Kidney (tissue), 14 donors: ENCODE results near the gene C12orf50. TPM values are rescaled to one million over a fixed set of nuclear protein-coding genes. Genes with fewer than 3 reads are reported as not detected.

Source experiments
- DNase-seq, 5 donors: peaks; one replicate each; pipeline ENCODE4 v3.0.0-alpha.2; 2013 to 2020
- FAIRE-seq: peaks from 2 replicates; lab custom pipeline; 2012; peaks lifted over from hg19 to GRCh38; lab: Jason Lieb, UNC
- H3K27ac ChIP-seq, 2 donors: one replicate each; pipeline ENCODE4 v1.7.0; 2013; ENCODE audit warnings: low read depth in 2 of 2, low read length in 2 of 2, inconsistent platforms in 1 of 2
- H3K27me3 ChIP-seq: one replicate; pipeline ENCODE4 v1.7.1; 2013; ENCODE audit warnings: low read length, inconsistent platforms; ENCODE audit not compliant: control insufficient read depth, insufficient read depth
- H3K36me3 ChIP-seq, 3 donors: one replicate each; pipeline versions ENCODE4 v1.7.0 to v1.7.1; 2013; ENCODE audit warnings: low read length in 3 of 3, control low read depth in 1 of 3, inconsistent platforms in 1 of 3; ENCODE audit not compliant: insufficient read depth in 3 of 3, control insufficient read depth in 2 of 3
- H3K4me1 ChIP-seq, 3 donors: one replicate each; pipeline versions ENCODE4 v1.7.0 to v1.7.1; 2013; ENCODE audit warnings: low read length in 3 of 3, inconsistent platforms in 1 of 3, low read depth in 1 of 3; ENCODE audit not compliant: control insufficient read depth in 2 of 3, insufficient read depth in 2 of 3
- H3K4me3 ChIP-seq, 3 donors: one replicate each; pipeline versions ENCODE4 v1.7.0 to v1.8.1; 2013; ENCODE audit warnings: low read length in 3 of 3, control low read depth in 1 of 3, inconsistent platforms in 1 of 3
- H3K9ac ChIP-seq, 3 donors: one replicate each; pipeline versions ENCODE4 v1.7.0 to v1.7.1; 2013; ENCODE audit warnings: low read length in 3 of 3, control low read depth in 1 of 3, inconsistent platforms in 1 of 3
- H3K9me3 ChIP-seq, 3 donors: one replicate each; pipeline versions ENCODE4 v1.7.0 to v1.7.1; 2013; ENCODE audit warnings: low read length in 3 of 3, control low read depth in 1 of 3, inconsistent platforms in 1 of 3; ENCODE audit not compliant: control insufficient read depth in 2 of 3, insufficient read depth in 1 of 3
- intact Hi-C: fragments of 100-400 bp; cut with DNase I; formaldehyde crosslinking; loops from one replicate; pipeline ENCODE4 v1.11.1; 2022
- polyA plus RNA-seq: library from polyadenylated mRNA; stranded (reverse); fragments of 350-450 nt; fragmentation: Illumina TruSeq; extraction: RNeasy Lipid Tissue Mini Kit (QIAGEN cat#74804); gene quantifications from one replicate; pipeline ENCODE4 v1.2.3, GENCODE V29; 2014; ENCODE audit warnings: low read depth, low replicate concordance; ENCODE audit not compliant: insufficient read depth
- total RNA-seq: library from RNA; stranded (reverse); fragmentation: NEBNext Ultra II Directional; extraction: Animal tissue kit (Norgen Biotek cat#: 25700); gene quantifications from one replicate; pipeline ENCODE4 v1.2.1, GENCODE V29; 2021
- TF ChIP-seq, protein P1 (sequence below): IDR thresholded peaks from 3 replicates; pipeline ENCODE4 v1.5.1; 2012; ENCODE audit warnings: mild to moderate bottlenecking, moderate library complexity, borderline replicate concordance; ENCODE audit not compliant: insufficient read depth; ENCODE audit errors: extremely low read depth
- donor health status: control.
- donor health status: control.
- donor health status: control.
- donor health status: control.
- donor health status: control.
- donor health status: DM: yes; HTN: yes; CAD: no.
- donor health status: Normal renal cell carcinoma (clear cell type).

Gene C12orf50
- total and polyA plus RNA-seq, 2 donors from 2014 or later: 0.13 TPM; not detected in 1

DNA sequence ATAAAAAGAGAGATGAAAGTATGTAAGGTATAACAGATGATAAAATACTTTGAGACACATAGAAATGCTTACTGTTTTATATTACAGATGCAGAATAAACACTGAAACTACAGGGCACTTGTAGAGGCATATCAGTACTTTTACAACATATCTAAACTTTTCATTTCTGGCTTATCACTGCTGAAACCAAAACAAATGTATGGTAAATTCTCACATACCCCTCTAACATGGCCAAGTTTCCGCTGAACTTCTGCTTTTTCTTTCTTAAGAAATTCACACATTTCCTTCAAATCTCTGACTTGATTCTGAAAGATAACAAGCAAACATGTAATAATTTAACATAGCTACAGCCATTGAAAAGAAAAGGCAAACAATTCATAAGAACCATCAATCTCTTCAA lies 33.3 kb upstream of the C12orf50 start:
- TF ChIP-seq, protein P1, sequence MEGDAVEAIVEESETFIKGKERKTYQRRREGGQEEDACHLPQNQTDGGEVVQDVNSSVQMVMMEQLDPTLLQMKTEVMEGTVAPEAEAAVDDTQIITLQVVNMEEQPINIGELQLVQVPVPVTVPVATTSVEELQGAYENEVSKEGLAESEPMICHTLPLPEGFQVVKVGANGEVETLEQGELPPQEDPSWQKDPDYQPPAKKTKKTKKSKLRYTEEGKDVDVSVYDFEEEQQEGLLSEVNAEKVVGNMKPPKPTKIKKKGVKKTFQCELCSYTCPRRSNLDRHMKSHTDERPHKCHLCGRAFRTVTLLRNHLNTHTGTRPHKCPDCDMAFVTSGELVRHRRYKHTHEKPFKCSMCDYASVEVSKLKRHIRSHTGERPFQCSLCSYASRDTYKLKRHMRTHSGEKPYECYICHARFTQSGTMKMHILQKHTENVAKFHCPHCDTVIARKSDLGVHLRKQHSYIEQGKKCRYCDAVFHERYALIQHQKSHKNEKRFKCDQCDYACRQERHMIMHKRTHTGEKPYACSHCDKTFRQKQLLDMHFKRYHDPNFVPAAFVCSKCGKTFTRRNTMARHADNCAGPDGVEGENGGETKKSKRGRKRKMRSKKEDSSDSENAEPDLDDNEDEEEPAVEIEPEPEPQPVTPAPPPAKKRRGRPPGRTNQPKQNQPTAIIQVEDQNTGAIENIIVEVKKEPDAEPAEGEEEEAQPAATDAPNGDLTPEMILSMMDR: no peak
- Histone ChIP-seq H3K4me1 (no peaks in the 10 kb centered on the region), H3K36me3 (peaks cover 0 to 3% (median 0%) of the 10 kb centered on the region in 3 donors), H3K4me3 (no peak overlapping the region), H3K27ac (no peak overlapping the region), H3K9me3 (no peaks in the 10 kb centered on the region), H3K9ac (no peak overlapping the region), H3K27me3 (no peaks in the 10 kb centered on the region)
- FAIRE-seq (no peak), DNase-seq (no peak)
- intact Hi-C loops: no loop called here

DNA sequence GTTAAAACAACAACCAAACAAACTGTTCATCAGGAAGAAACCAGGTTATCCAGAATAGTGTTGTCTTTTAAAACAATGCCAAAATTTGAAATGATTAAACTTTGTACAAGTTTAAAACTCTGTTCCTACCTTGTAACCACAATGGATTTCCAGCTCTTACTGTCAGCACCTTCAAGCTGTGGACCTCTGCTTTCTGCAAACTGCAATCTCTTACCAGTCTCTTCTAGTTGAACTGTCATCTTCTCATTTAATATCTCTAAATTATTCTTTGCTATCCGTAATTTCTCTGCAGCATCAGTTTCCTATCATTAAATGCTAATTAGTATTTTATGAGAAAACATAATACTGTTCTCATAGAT lies 29.5 kb upstream of the C12orf50 start:
- H3K9ac ChIP-seq: no peak overlapping the region
- peaks cover 0 to 11% (median 3%) of the 10 kb centered on the region in 3 donors for H3K36me3 ChIP-seq
- H3K27me3 ChIP-seq: no peaks in the 10 kb centered on the region
- intact Hi-C loops: no loop called here
- TF ChIP-seq, protein P1: no peak
- no peak overlapping the region for H3K27ac ChIP-seq
- H3K4me3 ChIP-seq: no peak overlapping the region
- DNase-seq (no peak), FAIRE-seq (no peak)
- no peaks in the 10 kb centered on the region for H3K4me1 ChIP-seq
- no peaks in the 10 kb centered on the region for H3K9me3 ChIP-seq

DNA sequence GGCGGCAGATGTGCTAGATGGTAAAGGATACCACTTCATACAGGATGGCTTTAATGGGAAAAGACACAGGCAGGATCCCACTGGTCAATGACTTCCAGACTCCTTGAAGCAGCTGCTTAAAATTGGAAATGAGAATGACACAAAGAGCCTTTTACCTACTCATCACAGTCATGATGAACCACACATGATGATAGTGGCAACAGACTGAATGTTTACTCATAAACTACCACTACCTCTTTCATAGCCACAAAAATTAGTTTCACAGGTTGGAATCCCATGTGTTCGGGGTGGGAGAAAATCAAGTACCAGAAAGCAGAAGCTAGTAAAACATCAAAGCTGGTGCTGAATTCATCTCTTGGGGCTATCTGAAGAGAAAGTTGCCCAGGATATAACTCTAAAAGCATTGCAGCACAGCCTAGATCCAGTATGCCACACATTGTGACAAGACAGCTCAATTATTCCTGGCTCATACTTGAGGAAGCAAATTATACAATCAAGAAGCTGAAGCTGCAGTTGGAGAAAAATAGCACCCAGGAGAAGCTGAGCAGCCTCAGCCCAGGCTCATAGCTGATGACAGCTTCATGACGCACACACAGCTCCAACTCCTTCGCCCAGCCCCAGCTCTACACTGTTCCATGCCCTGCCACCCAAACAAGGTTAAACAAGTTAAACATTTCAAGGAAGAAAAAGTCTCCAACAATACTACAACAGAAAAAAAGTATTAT lies 29.0 kb upstream of the C12orf50 start:
- Histone ChIP-seq H3K9ac (no peak overlapping the region), H3K27me3 (no peaks in the 10 kb centered on the region), H3K4me3 (no peak overlapping the region), H3K27ac (no peak overlapping the region), H3K9me3 (no peaks in the 10 kb centered on the region), H3K36me3 (peaks cover 0 to 10% (median 3%) of the 10 kb centered on the region in 3 donors), H3K4me1 (no peaks in the 10 kb centered on the region)
- TF ChIP-seq, protein P1: no peak
- intact Hi-C loops: no loop called here
- DNase-seq (no peak), FAIRE-seq (peak; percentile 59)
